Endothelial cell of umbilical vein (primary cell): Measurements from ENCODE around the gene GATD1. TPM values are rescaled to one million over a fixed set of nuclear protein-coding genes. Genes with fewer than 3 reads are reported as not detected.

ENCODE experiments used
- BruUV-seq: library from RNA; stranded (reverse); fragments of 400-500 nt; replicated peaks from 2 replicates; lab custom pipeline; 2021; lab: Mats Ljungman, UMichigan
- CTCF ChIA-PET: fragments of 300-600, 350-600 bp; sonication (Branson Sonifier 250); formaldehyde crosslinking; loops from one replicate; lab custom pipeline; 2021; ENCODE audit warnings: antibody characterized with exemption, inconsistent platforms; lab: Charles Lee
- POLR2A ChIA-PET: fragments of 300-600, 350-600 bp; sonication (Branson Sonifier 250); formaldehyde crosslinking; loops from one replicate; lab custom pipeline; 2021; ENCODE audit warnings: antibody characterized with exemption, inconsistent platforms; lab: Charles Lee
- DNase-seq: peaks from one replicate; pipeline ENCODE4 v3.0.0-alpha.2; 2011; ENCODE audit warnings: low read depth, low spot score
- FAIRE-seq: peaks from 2 replicates; lab custom pipeline; 2011; peaks lifted over from hg19 to GRCh38; lab: Jason Lieb, UNC
- H2AFZ ChIP-seq: 2 replicates; pipeline ENCODE4 v1.6.0; 2012; ENCODE audit warnings: low read depth, low read length, control low read depth, inconsistent platforms
- H3K27ac ChIP-seq: 2 replicates; pipeline ENCODE4 v1.5.1; 2011; ENCODE audit warnings: low read depth, mild to moderate bottlenecking, control low read depth, low read length, moderate library complexity; ENCODE audit not compliant: insufficient read depth
- H3K27me3 ChIP-seq, 2 experiments: 2 replicates each; pipeline versions ENCODE4 v1.6.0 to v1.6.1; 2011; ENCODE audit warnings: low read length in 2 of 2, mixed read lengths in 1 of 2; ENCODE audit not compliant: control insufficient read depth in 2 of 2, insufficient read depth in 2 of 2
- H3K36me3 ChIP-seq, 2 experiments: 2 replicates in 1 of 2; 3 replicates in 1 of 2; pipeline ENCODE4 v1.5.1; 2011; ENCODE audit warnings: low read length in 2 of 2, mild to moderate bottlenecking in 1 of 2, moderate library complexity in 1 of 2; ENCODE audit not compliant: control insufficient read depth in 2 of 2, insufficient read depth in 2 of 2; ENCODE audit errors: extremely low read depth in 1 of 2
- H3K4me1 ChIP-seq: 3 replicates; pipeline ENCODE4 v1.5.1; 2011; ENCODE audit warnings: mild to moderate bottlenecking, low read length; ENCODE audit not compliant: control insufficient read depth, insufficient read depth; ENCODE audit errors: extremely low read depth
- H3K4me2 ChIP-seq: 2 replicates; pipeline ENCODE4 v1.6.1; 2011; ENCODE audit warnings: low read length, control low read depth, mixed read lengths; ENCODE audit not compliant: insufficient read depth
- H3K4me3 ChIP-seq, 3 experiments: fragments of 200-600 bp in 1 of 3; sonication (generic), shearing (Covaris generic) in 1 of 3; replicated peaks in 1 of 3; 2 replicates each; pipeline ENCODE4 v1.5.1; 2011 to 2016; ENCODE audit warnings: control low read depth in 3 of 3, low read length in 3 of 3, mild to moderate bottlenecking in 2 of 3, inconsistent platforms in 1 of 3, low read depth in 1 of 3, moderate library complexity in 1 of 3; ENCODE audit not compliant: insufficient read depth in 1 of 3
- H3K79me2 ChIP-seq: 2 replicates; pipeline ENCODE4 v1.6.0; 2012; ENCODE audit warnings: low read length, inconsistent platforms; ENCODE audit not compliant: control insufficient read depth, insufficient read depth
- H3K9ac ChIP-seq: replicated peaks from 2 replicates; pipeline ENCODE3; 2011; ENCODE audit warnings: low read length, control low read depth; ENCODE audit not compliant: insufficient read depth; ENCODE audit errors: extremely low read depth
- H3K9me1 ChIP-seq: replicated peaks from 3 replicates; pipeline ENCODE4 v1.6.0; 2011; ENCODE audit warnings: mild to moderate bottlenecking, low read length; ENCODE audit not compliant: control insufficient read depth, insufficient read depth; ENCODE audit errors: extremely low read depth
- H3K9me3 ChIP-seq: replicated peaks from 2 replicates; pipeline ENCODE4 v1.5.1; 2012; ENCODE audit warnings: low read length, inconsistent platforms; ENCODE audit not compliant: control insufficient read depth, insufficient read depth
- H4K20me1 ChIP-seq: replicated peaks from 2 replicates; pipeline ENCODE3; 2011; ENCODE audit warnings: mild to moderate bottlenecking, low read length; ENCODE audit not compliant: control insufficient read depth, insufficient read depth; ENCODE audit errors: extremely low read depth
- CTCF ChIP-seq, 2 donors: IDR thresholded peaks; 1 replicate in 1 of 2; 2 replicates in 1 of 2; pipeline ENCODE4 v1.5.1; 2011; ENCODE audit warnings: low read length in 2 of 2, mild to moderate bottlenecking in 2 of 2, moderate library complexity in 2 of 2, control low read depth in 1 of 2, inconsistent platforms in 1 of 2, low read depth in 1 of 2; ENCODE audit not compliant: insufficient read depth in 1 of 2; ENCODE audit errors: extremely low read depth in 1 of 2
- EZH2 ChIP-seq: IDR thresholded peaks from 2 replicates; pipeline ENCODE4 v1.6.1; 2012; ENCODE audit warnings: borderline replicate concordance, low read depth, mild to moderate bottlenecking, moderate library complexity, low read length, inconsistent platforms; ENCODE audit not compliant: severe bottlenecking
- FOS ChIP-seq: IDR thresholded peaks from 2 replicates; pipeline ENCODE4 v1.6.1; 2011; ENCODE audit warnings: mild to moderate bottlenecking, low read length, moderate library complexity, borderline replicate concordance; ENCODE audit not compliant: insufficient read depth
- GATA2 ChIP-seq: IDR thresholded peaks from 2 replicates; pipeline ENCODE4 v1.7.0; 2011; ENCODE audit warnings: low read depth, mild to moderate bottlenecking, moderate library complexity, mixed read lengths, low read length; ENCODE audit not compliant: insufficient read length, insufficient read depth
- JUN ChIP-seq: IDR thresholded peaks from 2 replicates; pipeline ENCODE4 v1.6.1; 2011; ENCODE audit warnings: borderline replicate concordance, low read depth; ENCODE audit not compliant: insufficient read length, insufficient read depth
- MAX ChIP-seq: IDR thresholded peaks from 2 replicates; pipeline ENCODE4 v1.6.1; 2011; ENCODE audit not compliant: insufficient read depth, insufficient read length
- MYC ChIP-seq: IDR thresholded peaks from one replicate; pipeline ENCODE4 v1.6.1; 2011; ENCODE audit warnings: mild to moderate bottlenecking, low read depth, low read length
- POLR2A ChIP-seq: IDR thresholded peaks from 2 replicates; pipeline ENCODE4 v1.6.1; 2012; ENCODE audit warnings: low read depth, mild to moderate bottlenecking, control low read depth, low read length
- POLR2AphosphoS5 ChIP-seq: IDR thresholded peaks from 2 replicates; pipeline ENCODE4 v1.6.1; 2012; ENCODE audit warnings: low read depth, mild to moderate bottlenecking, control low read depth, low read length, moderate library complexity; ENCODE audit not compliant: insufficient read depth
- dilution Hi-C: fragments of 300-500 bp; cut with MboI; formaldehyde crosslinking; loops from one replicate; pipeline ENCODE4 v1.15.0; 2019; ENCODE audit warnings: low sequenced_read_pairs; ENCODE audit not compliant: extremely low pct_ligation_motif_present
- intact Hi-C: fragments of 100-400 bp; cut with micrococcal nuclease; formaldehyde crosslinking; loops from one replicate; pipeline ENCODE4 v1.10.0; 2022
- polyA plus RNA-seq, 4 experiments: library from polyadenylated mRNA; depleted of rRNA in 3 of 4; stranded (reverse) in 3 of 4; unstranded in 1 of 4; fragments of >200 nt; gene quantifications; 2 replicates each; pipeline versions ENCODE4 v1.2.1 to v1.2.3, GENCODE V29; 2011 to 2012; ENCODE audit warnings: missing spikeins in 1 of 4
- total RNA-seq: library from RNA; stranded (reverse); gene quantifications from 2 replicates; pipeline ENCODE4 v1.2.3, GENCODE V29; 2021

GATD1 gene
- total and polyA plus RNA-seq, 2 donors (not counting 3 experiments of a cell fraction or from before 2014, with no cell fraction given), result 70.6 to 83.1 TPM

GRCh38 chr11:778976-779954, 2.0 kb upstream of the GATD1 start:
- H3K4me2 ChIP-seq, result no peak overlapping the region
- no peak overlapping the region for H3K27ac ChIP-seq
- H3K4me3 ChIP-seq, result no peak overlapping the region
- H3K9ac ChIP-seq, result no peak overlapping the region
- H2AFZ ChIP-seq, result no peak overlapping the region
- POLR2A ChIA-PET, result interaction anchor here (0.7 kb wide), 1 partner anchor 15 kb away, joined by 3 read pairs; no protein-coding TSS in a partner anchor
- FAIRE-seq (no peak), DNase-seq (no peak)
- no peaks in the 10 kb centered on the region for H3K9me1 ChIP-seq
- no peaks in the 10 kb centered on the region for H3K27me3 ChIP-seq
- intact Hi-C loops, result no loop called here
- CTCF ChIA-PET, result no interaction called here
- H4K20me1 ChIP-seq, result no peaks in the 10 kb centered on the region
- H3K79me2 ChIP-seq, result peaks cover 41% of the 10 kb centered on the region
- peaks cover 23% of the 10 kb centered on the region for H3K4me1 ChIP-seq
- no peaks in the 10 kb centered on the region for H3K36me3 ChIP-seq
- TF ChIP-seq MYC (no peak), FOS (no peak), JUN (no peak), POLR2A (no peak), MAX (no peak), CTCF (IDR thresholded peaks at IDR 0.05; ENCODE audit: extremely low read depth in 1 of 2, insufficient read depth in 1 of 2, low read depth in 1 of 2, low read length in 2 of 2) (no peak), POLR2AphosphoS5 (no peak), EZH2 (no peak), GATA2 (no peak)
- dilution Hi-C loops, result no loop called here
- no peaks in the 10 kb centered on the region for H3K9me3 ChIP-seq
- no TSS peak for BruUV-seq
